ENCODE results near the gene FAM169A. TPM values are rescaled to one million over a fixed set of nuclear protein-coding genes. Genes with fewer than 3 reads are reported as not detected.

Gene FAM169A
- total RNA-seq, 1 experiment from 2014 or later = 63.1 TPM

DNA sequence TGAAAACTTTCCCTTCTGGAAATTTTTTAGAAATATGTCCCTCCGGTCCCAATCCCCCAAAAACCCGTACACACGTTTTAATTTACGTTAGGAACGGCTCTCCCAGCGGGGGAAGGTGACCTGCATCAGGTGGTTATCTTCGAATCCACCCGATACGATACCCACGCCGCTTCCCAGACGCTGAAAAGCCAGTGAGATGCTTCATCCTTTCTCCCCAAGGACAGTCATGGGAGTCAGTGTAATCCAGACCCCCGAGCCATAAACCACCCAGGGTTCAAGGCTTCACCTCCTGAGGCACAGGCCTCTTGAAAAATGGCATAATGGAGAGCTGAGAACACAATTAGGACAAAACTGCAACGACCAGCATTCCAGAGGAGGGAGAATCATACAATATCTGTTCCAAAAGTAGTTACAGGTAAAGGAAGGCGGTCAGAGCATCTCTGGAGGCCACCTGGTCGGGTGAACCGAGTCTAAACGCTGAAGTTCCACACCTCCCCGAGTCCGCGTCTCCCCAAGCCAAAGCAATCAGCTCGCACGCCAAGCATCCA, 857 bp downstream of the FAM169A start:
- no peak for DNase-seq
- peaks cover 10% of the 10 kb centered on the region; the same call in 1 of the 2 replicates for H3K4me1 ChIP-seq (ENCODE audit: insufficient read depth, low read length)
- WGBS (ENCODE audit: extremely low coverage, insufficient read length, low lambda C conversion rate) = no CpG with 5 or more reads among the region's 23 CpGs

More for the DNA sequence above, 857 bp downstream of the FAM169A start:
- Mint-ChIP-seq H3K27me3 (ENCODE audit: low read depth) (no peaks in the 10 kb centered on the region), H3K36me3 (ENCODE audit: insufficient read depth in 1 of 3, low read depth in 3 of 3) (peaks cover 0 to 18% (median 6%) of the 10 kb centered on the region in 3 experiments; a peak in 6 of 7 replicates), H3K4me3 (peak overlapping the region; percentile 98 to 99), H3K4me1 (peaks cover 58 to 63% of the 10 kb centered on the region in 2 experiments), H3K9me3 (0 out of 5 replicates have a peak, but pooled peaks cover 0 to 2% of the 10 kb centered on the region in 2 experiments), H3K27ac (peak overlapping the region; percentile 99 to 100 (median 100))
- peak overlapping the region; percentile 98 for H3K9ac ChIP-seq (ENCODE audit: extremely low read depth, insufficient read length, low read length)
- H3K27me3 ChIP-seq (ENCODE audit: insufficient read depth, low read length) = no peaks in the 10 kb centered on the region
- H2AK5ac ChIP-seq (ENCODE audit: insufficient read length, low read length) = peak overlapping the region; percentile 27
- peak overlapping the region; percentile 77 for H3K27ac ChIP-seq (ENCODE audit: insufficient read length, low read depth, low read length)
- no peaks in the 10 kb centered on the region for H3K79me1 ChIP-seq (ENCODE audit: insufficient read depth, low read depth, low read length, poor library complexity, severe bottlenecking)
- peaks cover 49% of the 10 kb centered on the region for H3K79me2 ChIP-seq (ENCODE audit: insufficient read depth, low read length)
- H2AFZ ChIP-seq (ENCODE audit: low read length) = no peak overlapping the region
- no peak overlapping the region for H3K23ac ChIP-seq (ENCODE audit: insufficient read length, low read depth, low read length)
- H3K14ac ChIP-seq (ENCODE audit: insufficient read depth, low read length) = peak overlapping the region; percentile 77
- peak overlapping the region; percentile 67 for H3K18ac ChIP-seq (ENCODE audit: insufficient read length, low read depth, low read length)
- no peak overlapping the region for H2BK15ac ChIP-seq (ENCODE audit: low read depth, low read length)
- H3K56ac ChIP-seq (ENCODE audit: insufficient read length, low read depth, low read length) = peak overlapping the region; percentile 6
- no peak overlapping the region for H2BK120ac ChIP-seq (ENCODE audit: low read depth, low read length, poor library complexity, severe bottlenecking)
- no peak overlapping the region; the same call in 1 of the 2 replicates for H3K4ac ChIP-seq (ENCODE audit: low read depth, low read length)
- no peak overlapping the region for H2BK20ac ChIP-seq (ENCODE audit: low read depth, low read length, poor library complexity, severe bottlenecking)
- no peaks in the 10 kb centered on the region for H3K9me3 ChIP-seq (ENCODE audit: control insufficient read depth, low read depth, low read length)
- no peaks in the 10 kb centered on the region for H4K20me1 ChIP-seq (ENCODE audit: control insufficient read depth, insufficient read depth, insufficient read length)
- peak overlapping the region; percentile 27 for H2BK5ac ChIP-seq (ENCODE audit: insufficient read length, low read length)
- no peak overlapping the region for H3T11ph ChIP-seq (ENCODE audit: low read length)
- peak overlapping the region; percentile 80 for H3K4me2 ChIP-seq (ENCODE audit: insufficient read depth, insufficient read length, low read length)
- no peak overlapping the region for H2BK12ac ChIP-seq (ENCODE audit: insufficient read length, low read depth, low read length)
- no peak overlapping the region for H4K8ac ChIP-seq (replicated peaks; ENCODE audit: insufficient read length, low read depth, low read length)
- H4K91ac ChIP-seq (ENCODE audit: insufficient read length, low read depth, low read length) = no peak overlapping the region
- H4K5ac ChIP-seq (ENCODE audit: insufficient read length, low read depth, low read length) = peak overlapping the region; percentile 38
- peaks cover 11% of the 10 kb centered on the region for H3K23me2 ChIP-seq (ENCODE audit: insufficient read length, low read depth, low read length, poor library complexity, severe bottlenecking)
- TF ChIP-seq CTCF (conservative IDR thresholded peaks at IDR 0.05) = no peak
